ENCODE data around the gene ADM2.
A peak's percentile ranks its signal among the peaks of the same experiment; 100 is the strongest.

ADM2 gene

GRCh38 chr22:50525858-50526107 is 44.4 kb downstream of the ADM2 start:
- DNase-seq, result no peak
- H3K4me2 ChIP-seq (ENCODE audit: low read depth, low read length), result peak overlapping the region; percentile 91; the same call in 1 of the 2 replicates

GRCh38 chr22:50526108-50526833 is 44.9 kb downstream of the ADM2 start:
- DNase-seq, result peak; percentile 80
- no peaks in the 10 kb centered on the region for H4K20me1 ChIP-seq (ENCODE audit: insufficient read depth, low read length)
- H3K4me1 ChIP-seq (ENCODE audit: low read length), result peaks cover 26% of the 10 kb centered on the region
- H3F3A ChIP-seq (ENCODE audit: insufficient read depth, low read length), result peaks cover 26% of the 10 kb centered on the region
- peak overlapping the region; percentile 87 for H3K27ac ChIP-seq (ENCODE audit: low read length)
- TF ChIP-seq EZH2phosphoT487 (IDR thresholded peaks at IDR 0.05; ENCODE audit: low read length) (no peak), EZH2 (optimal IDR thresholded peaks at IDR 0.05; ENCODE audit: low read depth, low read length) (no peak), CTCF (IDR thresholded peaks at IDR 0.05; ENCODE audit: low read length) (peak; percentile 71)
- no peaks in the 10 kb centered on the region for H3K36me3 ChIP-seq (replicated peaks; ENCODE audit: insufficient read depth, low read length)
- H3K79me2 ChIP-seq (ENCODE audit: low read length), result peaks cover 36% of the 10 kb centered on the region
- H3K4me2 ChIP-seq (ENCODE audit: low read depth, low read length), result peak overlapping the region; percentile 91
- H3K9me2 ChIP-seq (replicated peaks; ENCODE audit: insufficient read depth, low read length), result no peaks in the 10 kb centered on the region
- H3K27me3 ChIP-seq (replicated peaks; ENCODE audit: insufficient read depth, low read length), result peaks cover 4% of the 10 kb centered on the region; the same call in 1 of the 2 replicates
- peak overlapping the region; percentile 23; the same call in 1 of the 2 replicates for H2AFZ ChIP-seq (ENCODE audit: low read length)
- H3K9me3 ChIP-seq (replicated peaks; ENCODE audit: insufficient read depth, low read length), result no peaks in the 10 kb centered on the region
- peak overlapping the region; percentile 92 for H3K9ac ChIP-seq (ENCODE audit: low read length)
- peak overlapping the region; percentile 88 for H3K4me3 ChIP-seq (ENCODE audit: low read length)

More at GRCh38 chr22:50525858-50526107, 44.4 kb downstream of the ADM2 start:
- Histone ChIP-seq H3K9me3 (replicated peaks; ENCODE audit: insufficient read depth, low read length) (no peaks in the 10 kb centered on the region), H2AFZ (ENCODE audit: low read length) (peak overlapping the region; percentile 23; the same call in 1 of the 2 replicates), H3F3A (ENCODE audit: insufficient read depth, low read length) (peaks cover 26% of the 10 kb centered on the region), H3K27ac (ENCODE audit: low read length) (peak overlapping the region; percentile 87), H3K36me3 (replicated peaks; ENCODE audit: insufficient read depth, low read length) (no peaks in the 10 kb centered on the region), H4K20me1 (ENCODE audit: insufficient read depth, low read length) (no peaks in the 10 kb centered on the region), H3K27me3 (replicated peaks; ENCODE audit: insufficient read depth, low read length) (no peaks in the 10 kb centered on the region), H3K9me2 (replicated peaks; ENCODE audit: insufficient read depth, low read length) (no peaks in the 10 kb centered on the region), H3K4me3 (ENCODE audit: low read length) (peak overlapping the region; percentile 88), H3K79me2 (ENCODE audit: low read length) (peaks cover 39% of the 10 kb centered on the region), H3K9ac (ENCODE audit: low read length) (peak overlapping the region; percentile 92), H3K4me1 (ENCODE audit: low read length) (peaks cover 23% of the 10 kb centered on the region)
- TF ChIP-seq EZH2phosphoT487 (IDR thresholded peaks at IDR 0.05; ENCODE audit: low read length) (no peak), CTCF (IDR thresholded peaks at IDR 0.05; ENCODE audit: low read length) (no peak), EZH2 (optimal IDR thresholded peaks at IDR 0.05; ENCODE audit: low read depth, low read length) (no peak)

GRCh38 chr22:50526834-50527801 is 45.8 kb downstream of the ADM2 start:
- H3K79me2 ChIP-seq (ENCODE audit: low read length), result peaks cover 35% of the 10 kb centered on the region
- peak overlapping the region; percentile 92 for H3K9ac ChIP-seq (ENCODE audit: low read length)
- peak overlapping the region; percentile 23; the same call in 1 of the 2 replicates for H2AFZ ChIP-seq (ENCODE audit: low read length)
- H3K4me3 ChIP-seq (ENCODE audit: low read length), result peak overlapping the region; percentile 88
- H3K9me3 ChIP-seq (replicated peaks; ENCODE audit: insufficient read depth, low read length), result no peaks in the 10 kb centered on the region
- no peak for DNase-seq
- peaks cover 26% of the 10 kb centered on the region for H3F3A ChIP-seq (ENCODE audit: insufficient read depth, low read length)
- TF ChIP-seq EZH2 (optimal IDR thresholded peaks at IDR 0.05; ENCODE audit: low read depth, low read length), result no peak
- TF ChIP-seq CTCF (IDR thresholded peaks at IDR 0.05; ENCODE audit: low read length), result no peak
- TF ChIP-seq EZH2phosphoT487 (IDR thresholded peaks at IDR 0.05; ENCODE audit: low read length), result no peak
- H3K4me2 ChIP-seq (ENCODE audit: low read depth, low read length), result peak overlapping the region; percentile 91
- peak overlapping the region; percentile 87 for H3K27ac ChIP-seq (ENCODE audit: low read length)
- peaks cover 30% of the 10 kb centered on the region for H3K4me1 ChIP-seq (ENCODE audit: low read length)
- peaks cover 9% of the 10 kb centered on the region; the same call in 1 of the 2 replicates for H3K27me3 ChIP-seq (replicated peaks; ENCODE audit: insufficient read depth, low read length)
- no peaks in the 10 kb centered on the region for H4K20me1 ChIP-seq (ENCODE audit: insufficient read depth, low read length)
- no peaks in the 10 kb centered on the region for H3K36me3 ChIP-seq (replicated peaks; ENCODE audit: insufficient read depth, low read length)
- H3K9me2 ChIP-seq (replicated peaks; ENCODE audit: insufficient read depth, low read length), result no peaks in the 10 kb centered on the region
